Memory B cell (primary cell): ENCODE data around the gene ATP6V1G2.
"Not testable (repeated sequence)": the region's sequence is repeated elsewhere in the genome, so short reads cannot be mapped to it uniquely, and the experiment has no call there.

Experiments
- ATAC-seq: fragments of 150-1000 bp; cut with Tn5 transposase; 2 replicates; pipeline ENCODE4 v1.10.0; 2021; ENCODE audit warnings: low read depth, mild to moderate bottlenecking, moderate library complexity
- DNase-seq, 2 donors: peaks; one replicate each; pipeline ENCODE4 v3.0.0; 2022; ENCODE audit warnings: low spot score in 2 of 2
- H3K27ac Mint-ChIP-seq: one replicate; pipeline ENCODE4 v1.8.0; 2022; ENCODE audit warnings: mild to moderate bottlenecking, moderate library complexity, mixed read lengths
- H3K27me3 Mint-ChIP-seq: one replicate; pipeline ENCODE4 v1.8.0; 2022; ENCODE audit warnings: mixed read lengths
- H3K36me3 Mint-ChIP-seq: one replicate; pipeline ENCODE4 v1.8.0; 2022; ENCODE audit warnings: mild to moderate bottlenecking, mixed read lengths
- H3K4me1 Mint-ChIP-seq: one replicate; pipeline ENCODE4 v1.8.0; 2022; ENCODE audit warnings: mixed read lengths
- H3K4me3 Mint-ChIP-seq: one replicate; pipeline ENCODE4 v1.8.0; 2022; ENCODE audit warnings: mild to moderate bottlenecking, moderate library complexity, mixed read lengths
- H3K9me3 Mint-ChIP-seq: one replicate; pipeline ENCODE4 v1.8.0; 2022; ENCODE audit warnings: mixed read lengths

ATP6V1G2 gene

GRCh38 chr6:31569861-31570536, 23.6 kb upstream of the ATP6V1G2 start:
- peak overlapping the region; percentile 98 for H3K27ac Mint-ChIP-seq
- no peaks in the 10 kb centered on the region for H3K27me3 Mint-ChIP-seq
- DNase-seq (no peak), ATAC-seq (no peak)
- H3K36me3 Mint-ChIP-seq, result peaks cover 7% of the 10 kb centered on the region
- H3K9me3 Mint-ChIP-seq, result no peaks in the 10 kb centered on the region
- no peak overlapping the region for H3K4me3 Mint-ChIP-seq
- H3K4me1 Mint-ChIP-seq, result peaks cover 64% of the 10 kb centered on the region

- ATAC-seq, result peak; percentile 79
- DNase-seq, result peak; percentile 46 to 73
- Mint-ChIP-seq H3K36me3 (peaks cover 16% of the 10 kb centered on the region), H3K4me3 (peak overlapping the region; percentile 64), H3K9me3 (no peaks in the 10 kb centered on the region), H3K27me3 (no peaks in the 10 kb centered on the region), H3K4me1 (peaks cover 59% of the 10 kb centered on the region), H3K27ac (peak overlapping the region; percentile 98)
Measured at GRCh38 chr6:31568537-31568961, 22.1 kb upstream of the ATP6V1G2 start.

GRCh38 chr6:31567531-31568370, 21.3 kb upstream of the ATP6V1G2 start:
- ATAC-seq (no peak), DNase-seq (no peak)
- Mint-ChIP-seq H3K4me1 (peaks cover 56% of the 10 kb centered on the region), H3K27ac (peak overlapping the region; percentile 98), H3K9me3 (no peaks in the 10 kb centered on the region), H3K27me3 (no peaks in the 10 kb centered on the region), H3K4me3 (peak overlapping the region; percentile 64), H3K36me3 (peaks cover 20% of the 10 kb centered on the region)

GRCh38 chr6:31560697-31561058, 14.3 kb upstream of the ATP6V1G2 start:
- no peak for DNase-seq
- Mint-ChIP-seq H3K4me1 (peaks cover 66% of the 10 kb centered on the region), H3K36me3 (peaks cover 16% of the 10 kb centered on the region), H3K27me3 (no peaks in the 10 kb centered on the region), H3K27ac (peak overlapping the region; percentile 94), H3K9me3 (no peaks in the 10 kb centered on the region), H3K4me3 (peak overlapping the region; percentile 90)
- ATAC-seq, result no peak

- H3K4me3 Mint-ChIP-seq, result peak overlapping the region; percentile 90
Measured at GRCh38 chr6:31559958-31560696, 13.7 kb upstream of the ATP6V1G2 start.

GRCh38 chr6:31559606-31559957, 13.2 kb upstream of the ATP6V1G2 start:
- H3K27me3 Mint-ChIP-seq, result no peaks in the 10 kb centered on the region
- ATAC-seq (peak; percentile 17), DNase-seq (no peak)
- peaks cover 10% of the 10 kb centered on the region for H3K36me3 Mint-ChIP-seq
- H3K27ac Mint-ChIP-seq, result peak overlapping the region; percentile 94
- H3K4me3 Mint-ChIP-seq, result peak overlapping the region; percentile 90
- H3K9me3 Mint-ChIP-seq, result no peaks in the 10 kb centered on the region
- peaks cover 60% of the 10 kb centered on the region for H3K4me1 Mint-ChIP-seq

More at GRCh38 chr6:31559958-31560696, 13.7 kb upstream of the ATP6V1G2 start:
- Mint-ChIP-seq H3K27ac (peak overlapping the region; percentile 94), H3K36me3 (peaks cover 16% of the 10 kb centered on the region), H3K4me1 (peaks cover 63% of the 10 kb centered on the region), H3K9me3 (no peaks in the 10 kb centered on the region), H3K27me3 (no peaks in the 10 kb centered on the region)
- DNase-seq (peak in 1 of 2 donors; percentile 54), ATAC-seq (peak; percentile 66)

- Mint-ChIP-seq H3K4me1 (peaks cover 59% of the 10 kb centered on the region), H3K4me3 (peak overlapping the region; percentile 90), H3K36me3 (peaks cover 8% of the 10 kb centered on the region), H3K27ac (peak overlapping the region; percentile 94), H3K9me3 (no peaks in the 10 kb centered on the region), H3K27me3 (no peaks in the 10 kb centered on the region)
- peak in 1 of 2 donors; percentile 70 for DNase-seq
- ATAC-seq, result peak; percentile 77
Measured at GRCh38 chr6:31558631-31559500, 12.5 kb upstream of the ATP6V1G2 start.

GRCh38 chr6:31558318-31558625, 11.9 kb upstream of the ATP6V1G2 start:
- DNase-seq (no peak), ATAC-seq (no peak)
- H3K4me1 Mint-ChIP-seq, result peaks cover 57% of the 10 kb centered on the region
- peak overlapping the region; percentile 90 for H3K4me3 Mint-ChIP-seq
- H3K27me3 Mint-ChIP-seq, result no peaks in the 10 kb centered on the region
- H3K9me3 Mint-ChIP-seq, result no peaks in the 10 kb centered on the region
- H3K36me3 Mint-ChIP-seq, result peaks cover 5% of the 10 kb centered on the region
- peak overlapping the region; percentile 94 for H3K27ac Mint-ChIP-seq

GRCh38 chr6:31557443-31558317, 11.3 kb upstream of the ATP6V1G2 start:
- Mint-ChIP-seq H3K36me3 (peaks cover 2% of the 10 kb centered on the region), H3K27ac (peak overlapping the region; percentile 94), H3K4me1 (peaks cover 55% of the 10 kb centered on the region), H3K27me3 (no peaks in the 10 kb centered on the region), H3K4me3 (peak overlapping the region; percentile 90), H3K9me3 (no peaks in the 10 kb centered on the region)
- DNase-seq (no peak), ATAC-seq (no peak)

GRCh38 chr6:31556307-31556706, 9.9 kb upstream of the ATP6V1G2 start:
- ATAC-seq, result no peak
- Mint-ChIP-seq H3K4me3 (no peak overlapping the region), H3K27ac (peak overlapping the region; percentile 38), H3K4me1 (peaks cover 49% of the 10 kb centered on the region), H3K36me3 (no peaks in the 10 kb centered on the region), H3K9me3 (no peaks in the 10 kb centered on the region), H3K27me3 (no peaks in the 10 kb centered on the region)
- no peak for DNase-seq

GRCh38 chr6:31551371-31551770, 5.0 kb upstream of the ATP6V1G2 start:
- Mint-ChIP-seq H3K4me3 (peak overlapping the region; percentile 77), H3K27ac (peak overlapping the region; percentile 81), H3K4me1 (peaks cover 33% of the 10 kb centered on the region)
- DNase-seq (peak; percentile 62 to 67), ATAC-seq (peak; percentile 30)
- not testable (repeated sequence) for H3K27me3 Mint-ChIP-seq, H3K9me3 Mint-ChIP-seq, H3K36me3 Mint-ChIP-seq

- ATAC-seq, result no peak
- H3K27me3 Mint-ChIP-seq, result no peaks in the 10 kb centered on the region
- no peak for DNase-seq
- no peak overlapping the region for H3K4me3 Mint-ChIP-seq
- peak overlapping the region; percentile 89 for H3K27ac Mint-ChIP-seq
- peaks cover 27% of the 10 kb centered on the region for H3K4me1 Mint-ChIP-seq
- no peaks in the 10 kb centered on the region for H3K9me3 Mint-ChIP-seq
- no peaks in the 10 kb centered on the region for H3K36me3 Mint-ChIP-seq
Measured at GRCh38 chr6:31548544-31548873, 2.1 kb upstream of the ATP6V1G2 start.
